Psoas muscle (tissue), 8 donors: ENCODE data around the gene SIX3. TPM values are rescaled to one million over a fixed set of nuclear protein-coding genes. Genes with fewer than 3 reads are reported as not detected.

Source experiments
- ATAC-seq, 4 donors: fragments of 200-7000 bp; cut with Tn5 transposase; one replicate each; pipeline ENCODE4 v1.9.1; 2020; ENCODE audit warnings: moderate library complexity in 3 of 4, mild to moderate bottlenecking in 2 of 4
- DNase-seq, 2 donors: peaks; one replicate each; pipeline ENCODE4 v3.0.0-alpha.2; 2020
- H3K27ac ChIP-seq: fragments of 200-600 bp; one replicate; pipeline ENCODE4 v1.8.0; 2022
- H3K27me3 ChIP-seq, 3 donors: fragments of 200-600 bp in 1 of 3; one replicate each; pipeline versions ENCODE4 v1.6.1 to v1.8.0; 2013 to 2022; ENCODE audit warnings: low read length in 2 of 3, mild to moderate bottlenecking in 2 of 3, moderate library complexity in 1 of 3; ENCODE audit not compliant: insufficient read depth in 3 of 3
- H3K36me3 ChIP-seq, 2 donors: fragments of 200-600 bp in 1 of 2; one replicate each; pipeline versions ENCODE4 v1.6.1 to v1.8.0; 2013 to 2022; ENCODE audit warnings: low read depth in 1 of 2, mild to moderate bottlenecking in 1 of 2, moderate library complexity in 1 of 2; ENCODE audit not compliant: insufficient read depth in 1 of 2
- H3K4me1 ChIP-seq: fragments of 200-600 bp; one replicate; pipeline ENCODE4 v1.8.0; 2022
- H3K4me3 ChIP-seq: fragments of 200-600 bp; one replicate; pipeline ENCODE4 v1.8.0; 2022; ENCODE audit warnings: mild to moderate bottlenecking
- H3K9me3 ChIP-seq: fragments of 200-600 bp; one replicate; pipeline ENCODE4 v1.8.0; 2022
- WGBS, 3 donors: extraction: QIAGEN DNeasy Blood & Tissue Kit; methylation state at CpG; one replicate each; pipeline versions ENCODE4 v1.1.6 to v1.1.7; 2013; 5-methylcytosine and 5-hydroxymethylcytosine counted together
- intact Hi-C, 2 donors: fragments of 100-400 bp; cut with DNase I; formaldehyde crosslinking; loops; one replicate each; pipeline versions ENCODE4 v1.11.0 to v1.14.2; 2022
- polyA plus RNA-seq, 3 donors: library from polyadenylated mRNA; stranded (reverse); fragments of 200-250 nt; gene quantifications; one replicate each; pipeline ENCODE4 v1.2.3, GENCODE V29; 2013
- total RNA-seq, 4 donors: library from RNA; stranded (reverse); fragmentation: NEBNext Ultra II Directional in 2 of 4; extraction: Animal tissue kit (Norgen Biotek cat#: 25700) in 2 of 4; gene quantifications; one replicate each; pipeline versions ENCODE4 v1.2.1 to v1.2.4, GENCODE V29; 2021 to 2023
- TF ChIP-seq, protein P1 (sequence below): fragments of 200-600 bp; IDR thresholded peaks from one replicate; pipeline ENCODE4 v1.8.0; 2022; ENCODE audit warnings: antibody characterized with exemption
- donor health status: healthy with polysubstance abuse.
- donor health status: DM: no; HTN: no; CAD: no; lungs with moderate emphysema.
- donor health status: Bipolar disorder and iron deficiency.
- donor health status: healthy.
- donor health status: DM: yes; HTN: yes; CAD: no.
- donor health status: DM: no; HTN: no; CAD: no.
- donor health status: DM: no; HTN: no; CAD: no.
- donor health status: DM: yes; HTN: yes; CAD: no.

Gene SIX3
- total and polyA plus RNA-seq, 7 donors = 0.01 to 0.20 TPM; not detected in 5

DNA sequence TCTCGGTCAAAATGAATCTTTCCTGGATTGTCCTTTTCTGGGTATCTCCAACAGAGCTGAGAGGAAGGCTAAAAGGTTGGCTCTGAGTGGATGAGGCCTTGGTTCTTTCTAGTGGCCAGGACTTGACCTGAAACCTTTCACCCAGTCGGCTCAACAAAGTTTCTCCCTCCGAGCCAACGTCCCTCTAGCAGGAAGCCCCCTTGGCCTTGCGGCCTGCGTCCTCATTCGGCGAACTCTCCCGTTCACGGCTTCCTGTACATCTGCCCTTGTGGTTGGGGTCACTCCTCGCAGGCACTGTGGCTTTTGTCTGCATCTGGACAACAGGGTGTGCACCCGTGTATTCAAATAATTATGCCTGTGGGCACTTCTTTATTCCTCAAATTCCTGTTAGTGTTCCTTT, 9.4 kb upstream of the SIX3 start:
- Histone ChIP-seq H3K36me3 (no peaks in the 10 kb centered on the region), H3K27ac (no peak overlapping the region), H3K9me3 (no peaks in the 10 kb centered on the region), H3K4me1 (peaks cover 12% of the 10 kb centered on the region), H3K27me3 (peaks cover 0 to 100% (median 53%) of the 10 kb centered on the region in 3 donors), H3K4me3 (no peak overlapping the region)
- TF ChIP-seq, protein P1, sequence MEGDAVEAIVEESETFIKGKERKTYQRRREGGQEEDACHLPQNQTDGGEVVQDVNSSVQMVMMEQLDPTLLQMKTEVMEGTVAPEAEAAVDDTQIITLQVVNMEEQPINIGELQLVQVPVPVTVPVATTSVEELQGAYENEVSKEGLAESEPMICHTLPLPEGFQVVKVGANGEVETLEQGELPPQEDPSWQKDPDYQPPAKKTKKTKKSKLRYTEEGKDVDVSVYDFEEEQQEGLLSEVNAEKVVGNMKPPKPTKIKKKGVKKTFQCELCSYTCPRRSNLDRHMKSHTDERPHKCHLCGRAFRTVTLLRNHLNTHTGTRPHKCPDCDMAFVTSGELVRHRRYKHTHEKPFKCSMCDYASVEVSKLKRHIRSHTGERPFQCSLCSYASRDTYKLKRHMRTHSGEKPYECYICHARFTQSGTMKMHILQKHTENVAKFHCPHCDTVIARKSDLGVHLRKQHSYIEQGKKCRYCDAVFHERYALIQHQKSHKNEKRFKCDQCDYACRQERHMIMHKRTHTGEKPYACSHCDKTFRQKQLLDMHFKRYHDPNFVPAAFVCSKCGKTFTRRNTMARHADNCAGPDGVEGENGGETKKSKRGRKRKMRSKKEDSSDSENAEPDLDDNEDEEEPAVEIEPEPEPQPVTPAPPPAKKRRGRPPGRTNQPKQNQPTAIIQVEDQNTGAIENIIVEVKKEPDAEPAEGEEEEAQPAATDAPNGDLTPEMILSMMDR = no peak
- 60 to 69% (median 65%) methylated on average over 12 of the region's 12 CpGs for WGBS, 3 donors
- DNase-seq (no peak), ATAC-seq (no peak)
- intact Hi-C loops = no loop called here

DNA sequence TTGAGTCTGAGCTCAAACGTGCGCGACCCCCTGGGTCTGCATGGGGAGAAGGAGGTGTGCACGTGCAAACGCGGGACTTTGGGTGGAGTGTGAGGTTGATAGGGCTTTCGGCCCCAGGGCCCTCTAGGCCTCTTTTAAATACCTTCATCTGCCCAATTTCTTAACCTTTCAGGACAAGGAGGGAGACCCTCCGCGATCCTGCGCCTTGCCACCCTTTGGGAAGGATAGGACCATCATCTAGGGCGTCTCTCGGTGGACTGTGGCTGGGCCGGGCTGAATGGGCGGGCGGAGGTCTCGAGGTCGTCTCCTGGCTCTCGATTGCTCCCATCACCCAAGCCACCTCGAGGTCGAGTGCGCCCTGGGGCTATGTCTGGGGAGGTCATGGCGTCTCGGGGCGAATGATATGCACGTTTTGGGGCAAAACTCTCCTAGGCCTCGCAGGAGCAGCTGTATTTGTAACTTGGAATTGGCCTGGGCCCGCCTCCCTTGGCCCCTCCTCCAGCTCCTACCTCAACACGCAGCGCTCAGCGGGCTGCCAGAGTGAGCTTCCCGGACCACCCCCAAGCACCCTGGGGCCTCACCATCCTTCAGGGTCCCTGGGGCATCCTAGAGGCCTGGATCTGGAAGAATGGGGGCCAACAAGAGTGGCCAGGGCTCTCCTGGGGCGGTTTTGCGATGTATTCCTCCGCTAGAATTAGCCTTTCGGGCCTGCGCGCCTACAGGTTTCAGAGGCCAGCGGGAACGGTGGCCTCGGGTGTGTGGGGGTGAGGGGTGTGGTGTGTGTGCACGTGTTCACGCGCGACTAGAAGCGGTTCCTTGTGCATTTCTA, 8.7 kb upstream of the SIX3 start:
- intact Hi-C loops = no loop called here
- Histone ChIP-seq H3K4me1 (peaks cover 14% of the 10 kb centered on the region), H3K4me3 (no peak overlapping the region), H3K9me3 (no peaks in the 10 kb centered on the region), H3K27me3 (peaks cover 0 to 100% (median 57%) of the 10 kb centered on the region in 3 donors), H3K27ac (no peak overlapping the region), H3K36me3 (no peaks in the 10 kb centered on the region)
- no peak for ATAC-seq
- no peak for DNase-seq
- 29 to 33% (median 30%) methylated on average over 44 to 45 of the region's 45 CpGs for WGBS, 3 donors
- TF ChIP-seq, protein P1 = no peak

DNA sequence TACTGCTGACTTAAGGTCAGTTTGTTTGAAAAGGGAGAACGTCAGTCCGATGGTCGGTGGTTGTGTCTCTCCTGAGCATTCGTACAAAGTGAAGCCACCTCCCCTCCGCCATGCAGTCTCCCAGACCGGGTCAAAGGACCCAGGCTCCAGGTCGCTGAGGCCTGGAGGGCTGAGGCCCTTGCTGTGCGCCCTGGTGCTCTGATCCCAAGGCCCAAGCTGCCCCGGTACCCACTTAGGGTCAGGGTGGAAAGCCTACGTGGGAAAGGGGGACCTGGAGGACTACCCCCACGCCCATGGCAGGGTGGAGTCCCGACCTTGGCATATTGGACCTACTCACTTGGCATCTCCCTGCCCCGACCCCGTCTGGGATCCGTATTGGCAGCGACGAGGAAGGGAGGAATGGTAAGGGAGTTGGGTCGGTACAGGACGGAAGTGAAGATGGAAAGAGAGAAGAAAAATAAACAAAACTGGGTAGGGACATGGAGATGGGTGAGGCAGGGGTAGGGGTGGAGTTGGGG, 8.0 kb upstream of the SIX3 start:
- H3K9me3 ChIP-seq = no peaks in the 10 kb centered on the region
- peaks cover 17% of the 10 kb centered on the region for H3K4me1 ChIP-seq
- no peak for ATAC-seq
- peaks cover 0 to 100% (median 55%) of the 10 kb centered on the region in 3 donors for H3K27me3 ChIP-seq
- H3K27ac ChIP-seq = no peak overlapping the region
- DNase-seq = no peak
- intact Hi-C loops = no loop called here
- H3K36me3 ChIP-seq = no peaks in the 10 kb centered on the region
- 13 to 15% (median 14%) methylated on average over 19 of the region's 19 CpGs for WGBS, 3 donors
- TF ChIP-seq, protein P1 = no peak
- H3K4me3 ChIP-seq = no peak overlapping the region

DNA sequence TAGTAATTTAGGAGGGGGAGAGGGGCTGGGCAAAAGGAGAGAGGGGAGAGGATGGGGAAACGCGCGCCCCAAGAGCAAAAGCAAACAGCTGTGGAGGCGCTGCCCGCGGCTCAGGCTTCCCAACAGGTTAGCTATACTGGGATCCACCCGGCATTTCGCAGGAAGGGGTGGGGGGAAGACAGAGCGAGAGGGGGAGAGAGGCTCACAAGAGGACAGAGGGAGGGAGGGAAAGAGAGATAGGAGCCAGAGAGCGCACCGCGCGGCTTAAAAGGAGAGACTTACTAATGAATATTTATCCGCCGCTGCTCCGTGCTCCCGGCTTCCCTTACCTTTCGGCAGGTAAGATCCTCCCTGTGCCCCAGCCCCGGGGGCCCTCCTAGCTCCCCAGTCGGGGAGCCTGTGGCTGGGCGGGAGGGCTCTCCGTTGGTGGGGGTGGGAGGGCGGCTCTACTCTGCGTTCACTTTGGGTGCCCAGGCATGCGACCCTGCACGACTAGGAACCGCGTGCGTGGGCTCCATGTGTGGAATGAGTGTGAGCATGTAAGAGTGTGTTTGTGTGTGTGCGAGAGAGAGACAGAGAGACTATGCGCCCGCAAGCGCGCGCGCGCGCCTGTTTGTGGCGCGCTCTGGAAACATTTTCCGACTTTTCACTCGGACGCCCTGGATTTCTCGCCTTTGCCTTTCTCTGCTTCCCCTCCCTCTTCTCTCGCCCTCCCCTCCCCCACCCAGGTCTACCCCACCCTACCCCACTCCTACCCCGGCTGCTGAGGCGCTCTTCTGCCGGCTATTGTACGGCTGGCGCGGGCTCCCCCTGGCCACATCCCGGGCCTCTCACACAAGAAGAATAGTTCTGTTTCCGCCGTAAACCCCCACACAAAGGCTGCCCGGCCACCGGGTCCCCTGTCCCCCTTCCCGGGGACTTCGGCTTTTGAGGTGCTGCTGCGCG, 7.2 kb upstream of the SIX3 start:
- 1 to 3% (median 2%) methylated on average over 57 to 60 of the region's 60 CpGs for WGBS, 3 donors
- no peaks in the 10 kb centered on the region for H3K36me3 ChIP-seq
- H3K27ac ChIP-seq = no peak overlapping the region
- peak overlapping the region; percentile 55 for H3K4me3 ChIP-seq
- peaks cover 0 to 100% (median 56%) of the 10 kb centered on the region in 3 donors for H3K27me3 ChIP-seq
- intact Hi-C loops = no loop called here
- TF ChIP-seq, protein P1 = no peak
- peak in 1 of 4 donors; percentile 22 for ATAC-seq
- peak in 1 of 2 donors; percentile 45 for DNase-seq
- H3K4me1 ChIP-seq = peaks cover 17% of the 10 kb centered on the region
- no peaks in the 10 kb centered on the region for H3K9me3 ChIP-seq
